Right forelimb (tissue), 1 donor: Measurements from ENCODE around the gene ZBTB24.

Source experiments
- DNase-seq: peaks from one replicate; pipeline ENCODE4 v3.0.0-alpha.2; 2018

ZBTB24 gene

DNA sequence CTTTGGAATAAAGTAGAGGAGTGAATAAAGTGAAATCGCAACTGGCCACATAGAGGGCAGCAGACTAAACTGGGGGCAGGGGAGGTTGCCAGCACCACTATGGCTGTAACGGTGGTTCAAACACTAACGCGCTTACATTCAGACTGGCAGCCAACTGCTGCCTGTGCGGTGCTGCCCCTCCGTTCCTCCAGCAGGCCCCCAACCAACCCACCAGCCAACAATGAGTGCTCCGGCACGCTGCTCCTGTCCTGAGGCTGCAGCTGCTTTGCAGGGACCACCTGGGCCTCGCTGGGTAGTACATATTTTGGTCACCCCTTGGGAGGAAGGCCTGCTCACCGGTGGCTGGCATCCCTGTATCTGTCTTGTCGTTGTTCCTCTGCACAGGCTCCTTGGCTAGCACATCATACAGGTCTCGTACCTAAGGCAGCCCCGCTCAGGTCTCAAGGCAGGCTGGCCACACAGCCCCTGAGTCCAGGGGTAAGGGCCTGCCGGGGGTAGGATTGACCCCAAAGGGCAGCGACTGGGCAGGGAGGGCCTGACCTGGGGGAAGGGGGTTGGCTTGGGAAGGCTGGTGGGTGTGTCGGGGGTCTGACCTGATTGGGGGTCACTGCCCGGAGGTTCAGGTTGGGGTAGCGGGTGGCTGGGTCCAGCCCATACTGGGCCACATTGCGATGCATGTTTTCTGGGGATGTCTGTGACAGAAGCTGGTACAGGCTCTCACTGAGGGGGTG lies 33.8 kb downstream of the ZBTB24 start:
- DNase-seq: no peak

DNA sequence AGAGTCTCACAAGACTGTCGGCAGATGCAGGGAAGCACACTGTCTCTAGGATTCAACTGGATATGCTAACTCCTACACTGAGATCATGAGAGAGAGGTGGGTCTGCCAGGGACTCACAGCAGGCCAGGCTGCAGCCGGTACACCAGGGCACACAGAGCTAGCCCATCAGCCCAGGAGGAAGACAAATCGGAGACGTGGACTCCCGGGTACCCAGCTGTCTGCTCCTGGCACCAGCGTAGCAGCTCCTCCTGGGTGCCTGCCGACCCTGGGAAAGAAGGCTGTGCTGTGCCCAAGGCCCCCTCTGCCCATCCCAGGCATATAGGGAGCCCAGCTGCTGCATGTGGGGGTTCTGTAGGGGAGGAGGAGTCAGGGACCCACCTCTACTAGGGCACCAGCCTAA lies 34.4 kb downstream of the ZBTB24 start:
- no peak for DNase-seq

DNA sequence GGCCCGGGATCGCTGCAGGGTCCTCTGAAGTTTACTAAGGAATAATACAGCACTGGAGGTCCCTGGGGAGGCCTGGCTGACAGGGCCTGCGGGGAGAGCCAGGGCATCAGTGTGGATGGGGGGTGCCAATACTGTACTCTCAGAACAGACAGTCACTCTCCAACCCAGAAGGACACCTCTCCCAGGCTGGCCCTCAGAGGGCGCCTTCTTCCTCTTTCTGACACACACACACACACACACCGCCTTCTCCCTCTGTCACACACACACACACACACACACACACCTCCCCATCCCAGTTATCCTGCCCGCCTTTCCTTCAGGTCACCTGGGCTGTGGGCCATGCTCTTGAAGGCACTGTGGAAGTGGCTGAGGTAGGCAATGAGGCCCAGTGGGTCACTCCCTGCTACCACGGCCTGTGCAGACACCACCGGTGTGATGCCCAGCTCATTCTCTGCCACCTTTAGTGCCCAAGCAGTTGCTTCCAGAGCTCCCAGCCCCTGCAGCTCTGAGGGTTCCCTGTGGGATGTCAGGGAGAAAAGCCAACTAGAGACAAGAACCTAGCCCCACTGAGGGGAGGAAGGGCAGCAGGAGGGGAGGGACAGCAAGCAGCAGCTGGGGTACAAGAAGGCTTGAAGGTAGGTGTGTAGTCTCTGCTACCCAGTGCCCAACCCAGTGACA lies 35.0 kb downstream of the ZBTB24 start:
- DNase-seq: peak; percentile 40

DNA sequence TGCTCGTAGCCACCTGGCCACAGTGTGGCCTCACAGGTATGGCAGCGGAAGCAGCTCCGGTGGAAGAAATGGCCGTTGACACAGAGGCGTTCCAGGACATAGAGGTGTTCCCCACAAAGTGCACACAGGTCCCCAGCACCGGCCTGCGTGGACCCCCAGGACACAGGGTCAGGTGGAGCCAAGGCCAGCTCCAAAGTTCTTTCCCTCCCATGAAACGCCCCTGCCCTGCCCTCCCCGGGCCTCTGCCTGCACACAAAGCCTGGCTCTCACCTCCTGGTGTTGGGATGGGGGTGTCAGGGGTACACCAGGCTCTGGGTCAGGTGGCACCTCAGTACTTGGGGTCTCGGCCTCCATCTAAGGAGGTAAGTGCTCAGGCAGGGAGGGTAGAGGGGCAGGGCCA lies 35.9 kb downstream of the ZBTB24 start:
- no peak for DNase-seq

DNA sequence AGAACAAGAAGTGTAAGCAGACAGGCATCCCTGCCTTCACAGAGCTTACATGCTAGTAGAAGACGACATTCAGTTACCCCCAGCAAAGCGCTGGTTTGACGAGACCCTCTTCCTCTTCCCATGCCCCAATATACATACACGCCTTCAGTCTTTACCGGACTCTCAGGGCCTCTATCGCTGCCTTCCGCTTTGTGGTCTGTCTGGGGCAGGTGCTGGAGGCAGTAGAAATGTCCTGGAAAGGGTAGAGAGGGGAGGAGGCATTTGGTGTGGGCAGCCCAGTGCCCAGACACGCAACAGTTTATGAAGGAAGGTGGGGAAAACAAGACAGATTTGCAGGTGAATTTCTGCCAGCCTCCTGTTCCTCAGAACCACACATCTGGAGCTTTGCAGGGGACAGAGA lies 36.5 kb downstream of the ZBTB24 start:
- DNase-seq: no peak

DNA sequence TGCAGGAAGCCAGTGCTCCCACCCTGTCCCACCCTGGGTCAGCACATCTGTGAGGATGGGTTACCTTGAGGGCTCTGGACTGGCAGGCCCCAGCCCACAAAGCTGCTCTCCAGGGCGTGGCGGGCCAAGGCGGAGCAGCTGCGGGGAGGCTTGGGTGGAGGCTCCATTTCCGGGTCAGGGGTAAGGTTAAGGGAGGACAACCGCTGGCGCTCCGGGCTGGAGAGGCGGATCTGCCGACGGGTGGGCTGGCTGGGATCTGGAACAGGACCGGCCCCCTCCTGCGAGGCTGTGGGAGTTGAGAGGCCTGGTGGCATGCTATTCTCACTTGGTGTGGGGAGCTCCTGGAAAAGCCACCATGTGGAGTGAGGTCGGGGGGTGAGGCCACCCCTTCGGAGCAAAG lies 36.9 kb downstream of the ZBTB24 start:
- no peak for DNase-seq

DNA sequence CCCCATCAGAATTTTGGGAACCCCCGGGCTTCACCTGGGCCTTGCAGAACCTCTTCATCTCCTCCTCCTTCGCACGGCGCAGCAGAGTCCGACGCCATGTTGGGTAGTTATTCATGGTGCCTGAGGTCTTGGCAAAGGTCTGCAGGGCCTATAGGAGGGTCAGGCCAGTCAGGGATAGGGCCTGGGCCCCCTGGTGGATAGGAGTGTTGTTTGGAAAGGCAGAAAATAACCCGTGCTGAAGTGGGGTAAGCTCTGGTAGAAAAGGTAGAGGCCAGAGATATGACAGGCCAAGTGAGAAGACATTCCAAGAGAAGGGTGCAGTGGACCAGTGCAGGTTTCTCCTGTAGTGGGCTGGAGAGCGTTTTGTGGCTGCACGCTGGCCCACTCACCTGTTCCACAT lies 37.6 kb downstream of the ZBTB24 start:
- no peak for DNase-seq

DNA sequence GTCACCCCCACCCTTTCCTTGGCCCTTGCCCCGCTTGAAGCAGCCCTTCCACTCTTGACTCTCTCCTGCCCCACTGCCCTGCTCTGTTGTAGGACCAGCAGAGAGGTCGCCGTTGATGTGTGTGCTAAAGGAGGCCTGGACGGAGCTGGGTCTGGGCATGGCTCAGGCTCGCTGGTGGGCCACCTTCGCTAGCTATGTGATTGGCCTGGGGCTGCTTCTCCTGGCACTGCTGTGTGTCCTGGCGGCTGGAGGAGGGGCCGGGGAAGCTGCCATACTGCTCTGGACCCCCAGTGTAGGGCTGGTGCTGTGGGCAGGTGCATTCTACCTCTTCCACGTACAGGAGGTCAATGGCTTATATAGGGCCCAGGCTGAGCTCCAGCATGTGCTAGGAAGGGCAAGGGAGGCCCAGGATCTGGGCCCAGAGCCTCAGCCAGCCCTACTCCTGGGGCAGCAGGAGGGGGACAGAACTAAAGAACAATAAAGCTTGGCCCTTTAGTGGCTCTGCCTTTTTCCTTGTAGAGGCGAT lies 39.5 kb downstream of the ZBTB24 start:
- DNase-seq: no peak

DNA sequence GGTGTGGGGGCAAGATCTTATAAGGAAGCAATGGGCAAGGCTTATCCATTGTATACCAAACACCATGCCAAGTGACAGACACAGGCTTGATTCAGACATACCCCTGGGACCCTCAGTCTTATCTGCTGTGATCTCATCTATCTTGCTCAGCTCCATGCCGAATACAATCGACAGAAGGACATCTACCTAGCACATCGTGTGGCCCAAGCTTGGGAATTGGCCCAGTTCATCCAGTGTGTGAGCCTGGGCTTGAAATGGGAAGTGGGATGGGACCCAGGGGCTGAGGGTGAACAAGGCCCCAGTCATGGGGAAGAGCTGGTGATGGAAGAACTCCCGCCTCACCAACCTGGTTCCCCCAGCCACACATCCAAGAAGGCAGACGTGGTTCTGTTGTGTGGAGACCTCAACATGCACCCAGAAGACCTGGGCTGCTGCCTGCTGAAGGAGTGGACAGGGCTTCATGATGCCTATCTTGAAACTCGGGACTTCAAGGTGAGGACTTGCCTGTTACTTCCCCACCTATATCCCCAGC lies 40.6 kb downstream of the ZBTB24 start:
- no peak for DNase-seq

DNA sequence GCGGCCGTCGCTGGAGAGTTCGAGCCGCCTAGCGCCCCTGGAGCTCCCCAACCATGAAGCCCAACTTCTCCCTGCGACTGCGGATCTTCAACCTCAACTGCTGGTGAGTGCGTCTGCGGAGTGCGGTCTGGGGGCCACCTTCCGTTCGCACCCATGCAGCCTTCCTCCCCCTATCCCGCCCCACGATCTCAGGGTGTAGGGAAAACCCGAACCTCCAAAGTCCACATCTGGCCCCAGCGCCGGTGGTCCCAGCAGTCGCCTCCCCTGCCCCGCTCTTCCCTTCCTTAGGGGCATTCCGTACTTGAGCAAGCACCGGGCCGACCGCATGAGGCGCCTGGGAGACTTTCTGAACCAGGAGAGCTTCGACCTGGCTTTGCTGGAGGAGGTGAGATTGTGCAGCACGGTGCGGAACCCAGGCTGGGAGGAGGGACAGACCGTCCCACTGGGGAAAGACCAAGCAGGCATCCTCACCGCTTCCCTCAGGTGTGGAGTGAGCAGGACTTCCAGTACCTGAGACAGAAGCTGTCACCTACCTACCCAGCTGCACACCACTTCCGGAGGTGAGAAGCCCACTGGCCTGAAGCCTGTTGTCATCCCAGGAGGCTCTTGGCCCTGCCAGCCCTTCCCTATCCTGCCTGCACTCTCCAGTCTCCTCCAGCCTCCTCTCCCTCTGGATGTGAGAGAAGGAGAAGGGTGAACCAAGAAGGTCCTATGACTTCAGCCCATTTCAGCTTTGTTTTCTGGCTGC lies 41.8 kb downstream of the ZBTB24 start:
- peak; percentile 74 for DNase-seq

DNA sequence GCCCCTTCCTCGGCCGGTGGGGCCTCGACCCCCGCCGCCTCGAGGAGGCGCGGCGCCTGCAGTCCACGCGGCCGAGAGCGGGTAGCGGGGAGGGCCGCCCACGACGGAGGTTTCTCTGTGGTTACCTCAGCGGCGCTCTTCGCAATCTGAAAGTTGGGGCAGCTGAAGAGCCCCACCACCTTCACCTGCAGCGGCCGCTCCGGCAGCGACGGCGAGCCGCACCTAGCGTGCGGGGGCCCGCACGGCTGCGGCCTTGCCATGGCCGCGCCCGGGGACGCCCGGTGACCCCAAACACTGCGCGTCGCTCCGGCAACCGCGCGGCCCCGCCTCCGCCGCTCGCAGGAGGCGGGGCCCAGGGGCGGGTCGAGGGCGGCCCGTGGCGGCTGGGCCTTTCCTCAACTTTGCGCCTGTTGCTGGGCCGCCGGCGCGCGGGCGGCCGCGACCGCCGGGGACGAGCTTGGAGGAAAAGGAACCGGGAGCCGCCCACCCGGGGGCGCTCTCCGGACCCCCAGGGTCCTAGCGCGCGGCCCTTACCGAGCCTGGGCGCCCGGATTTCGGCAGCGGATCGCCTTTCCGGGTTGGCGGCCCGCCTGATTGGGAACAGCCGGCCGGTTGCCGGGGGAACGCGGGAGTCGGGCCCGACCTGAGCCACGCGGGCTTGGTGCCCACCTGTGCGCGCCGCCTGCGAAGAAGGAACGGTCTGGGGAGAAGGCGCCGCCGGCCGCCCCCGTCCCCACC lies 42.5 kb downstream of the ZBTB24 start, which contains the start of the genes PPIL6 and SMPD2:
TSS of gene PPIL6 (minus strand) at position 298 of the 738 bp plus-strand sequence. CDS start at position 260, 38 bp downstream.
TSS of gene SMPD2 (plus strand) at position 394 of the 738 bp plus-strand sequence. CDS start 398 bp downstream, outside the sequence.
- DNase-seq: peak; percentile 95

DNA sequence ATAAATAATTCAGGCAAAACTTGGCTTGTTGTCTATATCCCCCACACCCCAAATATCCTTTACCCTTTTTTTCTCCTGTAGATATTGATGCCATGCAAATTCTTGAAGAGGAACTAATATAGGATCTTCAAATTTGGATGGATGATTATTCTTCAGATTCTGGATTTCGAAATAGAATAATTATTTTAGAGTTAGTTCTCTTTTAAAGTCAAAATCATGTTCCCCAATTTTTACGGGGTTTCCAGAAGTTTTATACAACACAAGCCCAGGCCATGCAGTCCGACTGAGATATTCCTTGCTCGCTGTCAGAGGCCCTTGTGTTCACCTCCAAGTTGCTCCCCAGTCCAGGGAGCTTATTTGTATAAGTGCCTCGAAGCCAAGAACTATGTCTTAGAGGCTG lies 47.0 kb downstream of the ZBTB24 start:
- no peak for DNase-seq

DNA sequence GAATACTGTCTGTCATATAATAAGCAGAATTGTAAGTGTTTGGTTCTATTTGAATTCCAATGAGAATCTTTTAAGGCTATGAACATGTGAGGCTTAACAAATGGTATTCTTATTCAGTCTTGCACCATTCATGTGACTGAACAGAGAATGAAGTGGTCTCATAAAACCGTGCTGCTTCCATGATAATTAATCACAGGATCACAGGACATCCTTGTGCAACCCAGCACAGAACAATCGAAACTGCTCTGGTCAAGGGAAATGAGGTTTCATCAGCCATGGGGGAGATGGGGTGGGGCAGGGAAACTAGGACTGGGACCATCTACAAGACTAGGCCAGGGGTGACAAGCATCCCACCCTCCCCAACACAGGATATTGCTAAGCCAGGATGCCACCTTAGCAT lies 48.6 kb downstream of the ZBTB24 start:
- DNase-seq: no peak

DNA sequence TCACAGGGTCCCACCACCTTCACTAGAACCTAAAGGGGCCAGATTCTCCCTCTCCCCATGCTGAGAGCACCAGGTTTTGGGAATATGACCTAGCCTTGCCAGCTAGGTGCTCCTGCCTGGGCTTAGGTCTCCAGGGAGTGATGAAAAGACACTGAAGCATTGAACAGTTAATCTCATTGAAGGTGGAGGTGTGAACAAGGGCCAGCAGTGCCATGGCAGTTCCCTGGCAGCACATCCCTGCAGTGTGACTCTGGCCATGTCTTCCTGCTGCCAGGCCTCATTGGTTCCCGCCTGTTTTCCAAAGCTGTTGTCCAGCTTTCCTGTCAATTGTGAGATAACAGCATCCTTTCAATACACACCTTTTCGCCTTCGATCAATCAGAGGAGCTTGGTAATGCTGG lies 53.5 kb downstream of the ZBTB24 start:
- DNase-seq: no peak

DNA sequence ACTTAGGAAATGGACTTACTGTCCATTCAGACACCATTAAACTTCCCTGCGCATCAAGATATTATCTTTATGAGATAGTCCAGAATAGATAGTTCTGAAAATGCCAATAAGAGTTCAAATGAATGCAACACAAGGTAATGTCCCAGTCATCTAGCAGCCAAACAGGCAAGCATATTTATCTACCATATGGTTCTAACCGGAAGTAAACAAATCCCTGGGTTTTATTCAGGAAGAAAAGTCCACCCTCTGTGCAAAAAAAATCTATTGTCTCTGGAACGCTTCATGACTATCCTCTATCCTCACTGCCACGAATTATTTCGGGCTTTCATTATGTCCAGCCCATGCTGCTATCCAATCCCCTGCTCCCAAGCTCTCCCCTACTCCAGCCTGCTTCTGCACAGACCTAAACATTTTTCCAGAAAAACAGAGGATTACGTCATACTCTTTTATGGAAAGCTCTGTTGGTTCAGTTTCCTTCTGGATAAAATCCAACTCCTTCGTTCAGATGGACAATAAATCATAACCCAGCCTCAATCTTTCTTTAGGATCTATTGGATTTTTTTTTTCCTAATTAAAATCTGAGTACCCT lies 54.0 kb downstream of the ZBTB24 start:
- DNase-seq: no peak

DNA sequence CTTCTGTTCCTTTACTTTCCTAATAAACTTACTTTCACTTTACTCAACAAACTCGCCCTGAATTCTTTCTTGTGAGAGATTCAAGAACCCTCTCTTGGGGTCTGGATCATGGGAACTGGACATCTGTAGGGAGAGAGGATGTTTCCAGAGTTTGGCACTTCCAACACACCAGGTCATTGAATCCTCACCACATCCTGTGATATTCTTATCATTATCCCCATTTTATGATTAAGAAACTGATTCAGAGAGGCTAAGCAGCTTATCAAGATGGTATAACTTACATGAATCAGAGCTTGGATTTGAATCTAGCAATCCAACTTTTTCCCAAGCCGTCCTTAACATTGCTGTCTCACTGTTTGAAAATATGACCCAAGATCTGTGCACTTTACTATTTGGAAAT lies 58.1 kb downstream of the ZBTB24 start:
- no peak for DNase-seq

DNA sequence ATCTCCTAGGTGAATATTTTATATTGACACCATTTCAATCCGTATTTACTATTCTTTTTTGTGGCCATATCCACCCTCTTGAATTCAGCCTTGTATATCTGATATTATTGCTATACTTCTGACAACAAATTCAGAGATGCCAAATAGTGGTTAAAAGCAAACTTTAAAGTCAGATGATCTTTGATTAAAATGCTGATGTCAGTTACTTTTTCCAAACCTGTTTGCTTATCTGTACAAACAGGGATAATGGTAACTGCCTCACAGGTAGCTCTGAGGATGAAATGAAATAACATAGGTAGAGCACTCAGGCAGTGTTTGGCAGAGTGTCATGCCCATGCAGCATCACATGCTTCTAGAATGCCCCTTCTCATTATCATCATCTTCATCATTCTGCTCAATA lies 61.8 kb downstream of the ZBTB24 start:
- DNase-seq: no peak

DNA sequence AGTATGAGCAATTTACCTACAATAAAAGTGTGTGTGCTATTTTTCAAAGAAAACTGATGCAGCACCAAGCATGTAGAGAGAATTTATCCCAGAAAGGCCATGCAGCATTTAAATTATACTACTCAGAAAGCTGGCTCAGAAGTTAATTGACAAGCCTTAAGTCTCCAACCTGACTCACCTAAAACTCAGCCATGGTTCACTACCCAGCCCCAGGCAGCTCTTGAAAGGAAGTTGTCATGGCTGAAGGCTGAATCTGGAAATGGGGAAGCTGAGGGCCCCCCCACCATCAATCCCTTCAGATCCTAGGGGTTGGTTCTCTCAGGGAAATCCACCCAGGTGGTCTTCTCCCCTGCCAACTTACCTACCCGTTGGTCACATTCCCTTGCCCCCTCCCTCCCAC lies 62.3 kb downstream of the ZBTB24 start:
- DNase-seq: no peak

DNA sequence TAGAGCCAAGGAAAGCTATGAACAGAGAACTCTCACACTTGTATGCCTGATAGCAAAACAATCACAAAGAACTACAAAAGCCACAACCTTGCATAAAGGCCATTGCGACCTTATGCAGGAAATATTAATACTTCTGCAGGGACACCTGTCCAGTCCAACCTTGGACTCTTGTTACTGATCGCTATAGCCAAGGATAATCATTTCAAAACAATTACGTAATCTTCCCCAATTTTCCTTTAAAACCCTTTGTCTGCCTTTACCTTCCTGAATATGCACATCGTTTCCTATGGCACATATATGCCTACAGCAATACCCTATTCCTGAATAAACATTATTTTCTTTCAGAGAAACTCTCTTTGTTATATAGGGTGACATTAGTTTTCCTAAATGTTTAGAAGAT lies 65.4 kb downstream of the ZBTB24 start:
- DNase-seq: no peak
